ENCODE data around the gene MOSMO.
"Not testable (repeated sequence)": the region's sequence is repeated elsewhere in the genome, so short reads cannot be mapped to it uniquely, and the experiment has no call there.

The MOSMO gene

GRCh38 chr16:22128537-22128936, 120.6 kb downstream of the MOSMO start:
- not testable (repeated sequence) for H2BK12ac ChIP-seq (ENCODE audit: low read length); H4K91ac ChIP-seq (ENCODE audit: low read depth, low read length); H3K36me3 ChIP-seq (ENCODE audit: control insufficient read depth in 1 of 2, insufficient read depth in 2 of 2, low read length in 2 of 2); H3K18ac ChIP-seq (ENCODE audit: low read length); H3K9ac ChIP-seq (ENCODE audit: low read length); H3K27me3 ChIP-seq (ENCODE audit: insufficient read depth, low read length); H3K4me3 ChIP-seq (ENCODE audit: low read depth, low read length); H3K79me1 ChIP-seq (ENCODE audit: low read length); H2AK5ac ChIP-seq (ENCODE audit: low read length); DNase-seq; H3K4me1 ChIP-seq (ENCODE audit: control insufficient read depth in 1 of 2, insufficient read depth in 2 of 2, low read length in 2 of 2); H2AFZ ChIP-seq (ENCODE audit: insufficient read depth, low read length, poor library complexity); H3K4ac ChIP-seq (ENCODE audit: low read depth, low read length); H3K79me2 ChIP-seq (ENCODE audit: control insufficient read depth, insufficient read depth, low read length, poor library complexity); H3K4me2 ChIP-seq (ENCODE audit: low read length); H3K9me3 ChIP-seq (ENCODE audit: insufficient read depth, low read depth, low read length); H3K14ac ChIP-seq (ENCODE audit: low read length); H3K23ac ChIP-seq (ENCODE audit: low read length); H4K12ac ChIP-seq (ENCODE audit: low read depth, low read length); H3K27ac ChIP-seq (ENCODE audit: low read depth, low read length); H2BK5ac ChIP-seq (ENCODE audit: low read depth, low read length, poor library complexity); H4K8ac ChIP-seq (ENCODE audit: low read depth, low read length); H2BK120ac ChIP-seq (ENCODE audit: insufficient read depth, low read length, poor library complexity)
- no CpG with 5 or more reads among the region's 1 CpG for WGBS (ENCODE audit: extremely low coverage, insufficient coverage, insufficient read length)

- H3K79me1 ChIP-seq (ENCODE audit: low read length), result no peaks in the 10 kb centered on the region
Observed at GRCh38 chr16:22130528-22130927, 122.6 kb downstream of the MOSMO start.

GRCh38 chr16:22132801-22133200, 124.9 kb downstream of the MOSMO start:
- Histone ChIP-seq H3K23ac (ENCODE audit: low read length) (no peak overlapping the region), H3K9me3 (ENCODE audit: insufficient read depth, low read depth, low read length) (no peaks in the 10 kb centered on the region), H3K18ac (ENCODE audit: low read length) (no peak overlapping the region), H2BK120ac (ENCODE audit: insufficient read depth, low read length, poor library complexity) (no peak overlapping the region), H3K14ac (ENCODE audit: low read length) (no peak overlapping the region), H3K36me3 (ENCODE audit: control insufficient read depth in 1 of 2, insufficient read depth in 2 of 2, low read length in 2 of 2) (no peaks in the 10 kb centered on the region), H2BK12ac (ENCODE audit: low read length) (no peak overlapping the region), H4K8ac (ENCODE audit: low read depth, low read length) (no peak overlapping the region), H3K4me2 (ENCODE audit: low read length) (no peak overlapping the region), H3K27me3 (ENCODE audit: insufficient read depth, low read length) (no peaks in the 10 kb centered on the region), H2AK5ac (ENCODE audit: low read length) (no peak overlapping the region), H3K9ac (ENCODE audit: low read length) (no peak overlapping the region), H4K91ac (ENCODE audit: low read depth, low read length) (no peak overlapping the region), H3K4me3 (ENCODE audit: low read depth, low read length) (no peak overlapping the region), H3K79me2 (ENCODE audit: control insufficient read depth, insufficient read depth, low read length, poor library complexity) (no peaks in the 10 kb centered on the region), H2AFZ (ENCODE audit: insufficient read depth, low read length, poor library complexity) (no peak overlapping the region), H3K4me1 (ENCODE audit: control insufficient read depth in 1 of 2, insufficient read depth in 2 of 2, low read length in 2 of 2) (no peaks in the 10 kb centered on the region), H3K4ac (ENCODE audit: low read depth, low read length) (no peak overlapping the region), H3K79me1 (ENCODE audit: low read length) (no peaks in the 10 kb centered on the region), H4K12ac (ENCODE audit: low read depth, low read length) (no peak overlapping the region), H3K27ac (ENCODE audit: low read depth, low read length) (no peak overlapping the region), H2BK5ac (ENCODE audit: low read depth, low read length, poor library complexity) (no peak overlapping the region)
- peak; percentile 50 to 64 for DNase-seq
- no CpG with 5 or more reads among the region's 10 CpGs for WGBS (ENCODE audit: extremely low coverage, insufficient coverage, insufficient read length)

More at GRCh38 chr16:22130528-22130927, 122.6 kb downstream of the MOSMO start:
- Histone ChIP-seq H3K14ac (ENCODE audit: low read length) (no peak overlapping the region), H3K4me1 (ENCODE audit: control insufficient read depth in 1 of 2, insufficient read depth in 2 of 2, low read length in 2 of 2) (no peaks in the 10 kb centered on the region), H3K4ac (ENCODE audit: low read depth, low read length) (no peak overlapping the region), H3K9ac (ENCODE audit: low read length) (no peak overlapping the region), H4K8ac (ENCODE audit: low read depth, low read length) (no peak overlapping the region), H3K9me3 (ENCODE audit: insufficient read depth, low read depth, low read length) (no peaks in the 10 kb centered on the region), H2BK5ac (ENCODE audit: low read depth, low read length, poor library complexity) (no peak overlapping the region), H3K36me3 (ENCODE audit: control insufficient read depth in 1 of 2, insufficient read depth in 2 of 2, low read length in 2 of 2) (no peaks in the 10 kb centered on the region), H3K4me3 (ENCODE audit: low read depth, low read length) (no peak overlapping the region), H3K23ac (ENCODE audit: low read length) (no peak overlapping the region), H4K91ac (ENCODE audit: low read depth, low read length) (no peak overlapping the region), H3K27me3 (ENCODE audit: insufficient read depth, low read length) (no peaks in the 10 kb centered on the region), H3K27ac (ENCODE audit: low read depth, low read length) (no peak overlapping the region), H3K18ac (ENCODE audit: low read length) (no peak overlapping the region), H3K4me2 (ENCODE audit: low read length) (no peak overlapping the region), H2BK12ac (ENCODE audit: low read length) (no peak overlapping the region), H4K12ac (ENCODE audit: low read depth, low read length) (no peak overlapping the region), H3K79me2 (ENCODE audit: control insufficient read depth, insufficient read depth, low read length, poor library complexity) (no peaks in the 10 kb centered on the region), H2AK5ac (ENCODE audit: low read length) (no peak overlapping the region), H2AFZ (ENCODE audit: insufficient read depth, low read length, poor library complexity) (no peak overlapping the region), H2BK120ac (ENCODE audit: insufficient read depth, low read length, poor library complexity) (no peak overlapping the region)
- no peak for DNase-seq

All from trophoblast cell (in vitro differentiated cells and primary cell).